ENCODE measurements around the gene RBX1. TPM values are rescaled to one million over a fixed set of nuclear protein-coding genes. Genes with fewer than 3 reads are reported as not detected.

The RBX1 gene
- total RNA-seq, 2 experiments from 2014 or later: 68.6 to 73.6 TPM

- H3K27ac Mint-ChIP-seq: peak overlapping the region; percentile 67
- peaks cover 4% of the 10 kb centered on the region for H3K36me3 Mint-ChIP-seq
- H3K4me3 Mint-ChIP-seq: peak overlapping the region; percentile 96
- POLR2A ChIA-PET: interaction anchor here (0.6 to 4.5 kb wide), 10 partner anchors 12 to 299 kb away, joined by 3 to 60 read pairs (median 6); partner anchors contain the start of genes EP300 and RBX1
- H3K27me3 Mint-ChIP-seq: peaks cover 15% of the 10 kb centered on the region
- H3K4me1 Mint-ChIP-seq: peaks cover 11% of the 10 kb centered on the region
- no peak for ATAC-seq (ENCODE audit: low read depth)
- H3K9me3 Mint-ChIP-seq: no peaks in the 10 kb centered on the region
- peak; percentile 35 for DNase-seq
These were observed 70.0 kb downstream of the RBX1 start for GRCh38 chr22:41021061-41021612.

- POLR2A ChIA-PET: interaction anchor here (0.6 to 4.5 kb wide), 16 partner anchors 13 to 949 kb away, joined by 3 to 60 read pairs (median 4); partner anchors contain the start of genes EP300, RANGAP1, RBX1 and TOB2
- peak overlapping the region; percentile 96 for H3K4me3 Mint-ChIP-seq
- ATAC-seq (ENCODE audit: low read depth): peak; percentile 74
- H3K4me1 Mint-ChIP-seq: peaks cover 11% of the 10 kb centered on the region
- peak overlapping the region; percentile 94 for H3K27ac Mint-ChIP-seq
- H3K36me3 Mint-ChIP-seq: peaks cover 4% of the 10 kb centered on the region
- no peaks in the 10 kb centered on the region for H3K9me3 Mint-ChIP-seq
- H3K27me3 Mint-ChIP-seq: peaks cover 15% of the 10 kb centered on the region
- peak; percentile 82 for DNase-seq
These were observed 70.7 kb downstream of the RBX1 start for GRCh38 chr22:41021613-41022454.

- ATAC-seq (ENCODE audit: low read depth) (peak; percentile 68), DNase-seq (peak; percentile 87)
- Mint-ChIP-seq H3K4me3 (peak overlapping the region; percentile 82), H3K27ac (peak overlapping the region; percentile 79), H3K27me3 (peaks cover 15% of the 10 kb centered on the region), H3K36me3 (peaks cover 4% of the 10 kb centered on the region), H3K4me1 (peaks cover 11% of the 10 kb centered on the region), H3K9me3 (no peaks in the 10 kb centered on the region)
- POLR2A ChIA-PET: interaction anchor here (0.6 to 4.5 kb wide), 10 partner anchors 30 to 949 kb away, joined by 3 to 60 read pairs (median 3); partner anchors contain the start of genes EP300, RBX1 and TOB2
These were observed 71.5 kb downstream of the RBX1 start for GRCh38 chr22:41022470-41023298.

Other genes starting within 250 kb of the RBX1 start
- 10 to 100 TPM; 17.8 to 20.6 TPM for gene SLC25A17, start 132.0 kb upstream of the RBX1 start, total RNA-seq
- gene ST13, start 94.7 kb upstream of the RBX1 start, total RNA-seq: 100 to 1,000 TPM; 131 to 138 TPM
- gene XPNPEP3, start 94.2 kb upstream of the RBX1 start, total RNA-seq: 10 to 100 TPM; 14.7 to 15.1 TPM
- not detected for gene DNAJB7, start 89.3 kb upstream of the RBX1 start, total RNA-seq
- gene EP300, start 141.2 kb downstream of the RBX1 start, total RNA-seq: 10 to 100 TPM; 82.9 to 85.4 TPM

Data from activated naive CD8-positive, alpha-beta T cell treated with anti-CD3 and anti-CD28 coated beads, Interleukin-2, amount 10 ng/mL, durations not matched to agents 7 days and 5 days (primary cell).